Stimulated activated CD8-positive, alpha-beta memory T cell treated with anti-CD3 and anti-CD28 coated beads, Interleukin-4, amount 100 ng/mL, for 48 hours (primary cell): Measurements from ENCODE around the gene PRKCA.

Source experiments
- DNase-seq: peaks from one replicate; pipeline ENCODE4 v3.0.0-alpha.2; 2020

The PRKCA gene

DNA sequence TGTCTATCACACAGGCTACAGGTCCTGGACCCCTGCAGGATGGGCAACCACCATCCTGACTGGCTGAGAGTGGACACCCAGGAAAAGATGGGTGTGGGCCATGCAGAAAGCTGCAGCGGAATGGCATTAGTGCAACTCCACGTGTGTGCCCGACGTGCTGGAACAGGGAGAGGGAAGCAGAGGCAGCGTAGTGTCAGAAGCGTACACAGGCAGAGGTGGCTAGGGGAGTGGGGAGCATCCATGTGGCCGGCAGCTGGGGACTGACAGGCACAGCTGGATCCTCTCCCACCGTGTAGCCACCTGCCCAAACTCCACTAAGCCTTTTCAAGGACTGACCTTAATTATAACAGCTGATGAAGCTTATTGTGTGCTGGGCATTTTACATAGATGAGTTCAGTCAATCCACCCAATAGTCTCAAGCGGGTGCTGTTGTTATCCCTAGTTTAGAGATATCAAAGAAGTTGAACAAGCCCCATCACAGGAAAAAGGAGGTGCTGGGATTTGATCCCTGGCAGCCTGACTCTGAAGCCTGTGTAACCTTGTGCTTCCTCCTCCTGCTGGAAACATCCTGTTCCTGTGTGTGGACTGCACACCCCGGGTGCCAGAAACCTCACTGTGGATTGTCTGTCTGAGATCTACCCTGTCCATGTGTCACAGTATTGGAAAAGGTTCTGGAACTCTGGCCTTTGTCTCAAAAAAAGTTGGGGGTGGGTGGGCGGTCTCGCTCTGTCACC, 114.0 kb downstream of the PRKCA start:
- no peak for DNase-seq

DNA sequence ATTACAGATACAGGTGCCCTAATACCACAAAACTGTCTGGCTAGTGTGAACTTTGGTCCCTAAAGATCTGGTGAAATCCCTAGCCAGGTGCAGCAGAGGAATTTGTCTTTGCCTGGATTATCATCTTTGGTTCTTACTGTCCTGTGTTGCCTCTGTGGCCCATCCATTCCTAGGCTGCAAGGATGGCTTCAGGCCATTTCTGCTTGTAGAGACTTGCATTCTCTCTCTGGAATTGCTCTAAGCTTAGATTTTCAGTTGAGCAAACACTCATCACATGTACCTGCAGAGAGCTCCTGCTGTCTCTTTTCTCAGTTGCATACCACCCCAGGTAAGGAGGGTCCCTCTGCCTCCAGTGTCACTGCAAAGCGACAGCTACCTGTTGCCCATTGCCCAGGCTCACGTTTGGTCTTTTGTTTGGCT, 114.9 kb downstream of the PRKCA start:
- DNase-seq: no peak

DNA sequence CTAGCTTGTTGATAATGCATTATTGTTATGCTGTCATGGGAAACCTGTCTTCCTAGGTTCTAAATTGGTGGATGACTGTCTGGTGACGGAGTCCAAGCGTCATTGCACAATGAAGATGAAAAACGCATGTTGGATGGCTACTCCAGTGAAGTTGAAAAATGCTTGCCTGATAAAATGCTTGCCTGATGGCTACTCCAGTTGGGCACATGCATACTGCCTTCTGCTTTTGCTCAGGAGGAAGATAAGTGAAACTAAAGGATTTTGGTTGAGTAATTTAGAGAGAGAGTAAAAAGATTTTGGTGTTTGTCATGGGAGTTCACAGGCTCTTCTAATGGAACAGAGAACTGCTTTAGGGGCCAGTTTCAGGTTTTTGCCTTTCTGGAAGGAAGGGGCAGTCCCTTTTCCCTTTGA, 118.6 kb downstream of the PRKCA start:
- no peak for DNase-seq

DNA sequence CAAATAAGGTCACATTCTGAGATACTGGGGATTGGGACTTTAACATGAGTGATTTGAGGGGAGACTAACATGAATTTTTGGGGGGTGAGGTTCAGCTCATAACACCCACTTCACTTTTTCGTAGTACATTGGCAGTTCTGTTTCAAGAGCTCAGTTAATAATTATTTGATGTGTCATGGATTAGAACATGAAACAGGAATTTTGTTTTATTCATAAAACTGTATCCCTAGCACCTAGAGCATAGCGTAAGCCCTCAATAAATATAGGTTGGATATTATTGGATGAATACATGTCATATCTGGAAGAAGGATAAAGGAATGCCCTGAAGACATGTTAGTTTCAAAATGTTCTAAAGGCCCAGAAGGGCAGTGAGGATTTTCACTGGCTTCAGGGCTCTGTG, 119.8 kb downstream of the PRKCA start:
- no peak for DNase-seq

DNA sequence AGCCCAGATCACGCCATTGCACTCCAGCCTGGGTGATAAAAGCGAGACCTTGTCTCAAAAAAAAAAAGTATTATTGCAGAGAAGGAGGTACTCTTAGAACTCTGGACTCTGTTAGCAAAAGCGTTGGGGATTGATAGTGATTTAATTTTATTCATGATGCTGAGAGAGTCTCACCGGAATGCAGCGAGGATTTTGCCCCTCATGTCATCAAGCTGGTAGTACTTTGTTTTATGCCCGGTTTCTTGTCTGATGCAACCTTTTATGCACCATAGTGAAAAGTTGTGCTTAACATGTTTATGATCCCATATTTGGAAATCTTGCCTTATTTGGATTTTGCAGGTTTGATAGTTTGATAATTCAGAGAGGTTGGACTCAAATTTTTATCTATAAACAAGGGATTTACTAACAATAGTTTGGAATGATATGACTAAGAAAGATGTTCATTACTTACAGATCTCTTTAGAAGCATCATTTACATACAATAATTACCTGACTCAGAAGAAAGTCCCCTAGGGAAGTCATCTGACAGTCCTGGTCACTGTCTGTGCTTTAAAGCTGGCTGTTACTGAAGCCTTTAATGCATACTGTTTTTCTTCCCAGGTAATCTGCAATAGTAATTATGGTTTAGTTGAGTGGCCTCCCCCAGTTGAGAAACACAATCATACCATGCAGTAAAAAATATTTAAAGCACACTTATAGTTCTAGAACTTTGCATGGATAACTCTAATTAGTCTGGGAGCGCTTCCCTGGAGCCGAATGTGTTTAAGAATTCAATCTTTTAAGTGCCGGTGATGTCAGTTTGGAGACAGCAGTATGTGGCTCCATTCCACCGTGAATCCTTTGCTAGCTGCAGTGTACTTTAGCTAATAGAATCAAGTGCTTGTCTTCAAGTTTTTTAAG, 120.9 kb downstream of the PRKCA start:
- DNase-seq: no peak

DNA sequence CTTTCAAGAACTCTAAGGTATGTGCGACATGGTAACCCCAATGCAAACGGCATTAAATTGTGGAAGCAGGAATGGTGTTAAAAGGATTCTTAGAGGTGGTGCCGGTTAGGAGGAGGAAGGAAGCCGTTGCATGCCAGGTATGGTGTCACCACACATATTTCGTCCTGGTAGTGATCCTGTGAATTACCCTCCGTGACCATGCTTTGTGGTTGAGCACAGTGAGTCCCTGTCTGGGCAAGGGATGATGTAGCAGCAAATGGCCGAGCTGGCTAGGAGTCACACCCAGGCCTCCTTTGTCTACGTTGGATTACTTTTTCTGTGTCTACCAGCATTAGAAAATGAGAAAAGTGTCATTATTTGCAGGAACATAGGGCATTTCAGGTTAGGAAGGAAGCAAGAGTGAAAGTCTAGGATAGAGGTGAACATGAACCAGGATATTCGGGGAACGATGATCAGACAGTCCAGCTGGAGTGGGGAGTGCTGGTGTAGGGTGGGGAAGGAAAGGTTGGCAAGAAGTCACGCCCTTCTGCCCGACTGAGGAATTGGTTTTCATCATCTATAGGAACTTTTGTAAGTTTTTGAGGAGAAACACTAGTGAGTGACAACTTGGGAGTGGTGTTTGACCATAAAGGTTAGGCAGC, 123.5 kb downstream of the PRKCA start:
- DNase-seq: no peak

DNA sequence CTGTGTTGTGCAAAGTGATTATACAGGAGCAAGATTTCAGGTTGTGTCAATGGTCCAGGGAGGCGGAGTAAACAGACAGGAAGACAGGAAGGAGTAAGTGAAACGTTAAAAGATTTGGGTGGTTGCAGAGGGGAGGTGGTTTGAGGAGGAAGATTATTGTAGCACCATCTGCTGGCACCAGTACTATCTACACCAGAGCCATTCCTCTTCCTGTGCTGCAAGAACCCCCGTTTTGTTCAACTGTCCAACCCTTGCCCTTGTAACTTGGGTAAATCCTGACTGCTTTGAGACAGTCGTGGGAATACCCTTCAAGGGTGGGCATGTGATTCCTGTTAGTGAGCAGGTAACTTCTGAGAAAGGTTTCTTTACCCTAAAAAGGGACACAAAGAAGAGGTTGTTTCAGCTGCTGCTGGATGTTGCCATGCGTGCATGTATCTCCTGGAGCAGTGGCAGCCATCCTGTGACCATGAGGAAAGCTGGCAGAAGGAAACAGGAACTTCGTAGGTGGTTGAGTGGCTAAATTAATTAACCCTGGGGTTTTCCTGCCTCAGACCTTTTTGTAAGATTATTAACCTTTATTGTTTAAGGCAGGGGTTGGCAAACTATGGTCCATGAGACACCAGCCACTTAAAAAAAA, 124.1 kb downstream of the PRKCA start:
- DNase-seq: peak; percentile 45

DNA sequence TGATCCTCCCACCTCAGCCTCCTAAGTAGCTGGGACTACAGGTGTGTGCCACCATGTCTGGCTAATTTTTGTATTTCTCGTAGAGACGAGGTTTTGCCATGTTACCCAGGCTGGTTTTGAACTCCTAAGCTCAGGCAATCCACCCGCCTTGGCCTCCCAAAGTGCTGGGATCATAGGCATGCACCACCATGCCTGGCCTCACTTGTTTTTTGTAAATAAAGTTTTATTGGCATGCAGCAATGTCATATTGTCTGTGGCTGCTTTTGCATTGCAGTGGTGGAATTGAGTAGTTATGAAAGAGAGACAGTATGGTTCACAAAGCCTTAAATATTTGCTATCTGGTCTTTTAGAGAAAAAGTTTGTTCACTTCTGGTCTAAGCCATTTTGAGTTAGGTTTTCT, 124.7 kb downstream of the PRKCA start:
- no peak for DNase-seq

DNA sequence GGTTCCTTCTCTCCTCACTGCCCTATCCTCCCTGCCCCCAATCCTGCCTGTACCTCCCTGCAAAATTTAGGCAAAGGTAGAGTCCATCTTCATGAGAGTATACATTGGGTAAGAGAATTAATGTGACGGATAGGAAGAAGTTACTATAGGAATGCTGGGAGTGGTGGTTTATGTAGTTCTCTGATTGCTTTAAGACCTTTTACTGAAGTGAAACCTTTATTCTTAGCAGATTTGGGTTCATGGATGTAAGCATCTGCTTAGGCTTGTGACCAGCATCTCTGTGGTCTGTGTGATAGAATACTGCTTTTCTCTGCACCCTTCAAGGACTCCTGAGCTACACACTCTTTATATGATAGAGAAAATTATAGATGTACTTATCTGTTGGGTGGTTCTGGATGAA, 127.3 kb downstream of the PRKCA start:
- DNase-seq: no peak

DNA sequence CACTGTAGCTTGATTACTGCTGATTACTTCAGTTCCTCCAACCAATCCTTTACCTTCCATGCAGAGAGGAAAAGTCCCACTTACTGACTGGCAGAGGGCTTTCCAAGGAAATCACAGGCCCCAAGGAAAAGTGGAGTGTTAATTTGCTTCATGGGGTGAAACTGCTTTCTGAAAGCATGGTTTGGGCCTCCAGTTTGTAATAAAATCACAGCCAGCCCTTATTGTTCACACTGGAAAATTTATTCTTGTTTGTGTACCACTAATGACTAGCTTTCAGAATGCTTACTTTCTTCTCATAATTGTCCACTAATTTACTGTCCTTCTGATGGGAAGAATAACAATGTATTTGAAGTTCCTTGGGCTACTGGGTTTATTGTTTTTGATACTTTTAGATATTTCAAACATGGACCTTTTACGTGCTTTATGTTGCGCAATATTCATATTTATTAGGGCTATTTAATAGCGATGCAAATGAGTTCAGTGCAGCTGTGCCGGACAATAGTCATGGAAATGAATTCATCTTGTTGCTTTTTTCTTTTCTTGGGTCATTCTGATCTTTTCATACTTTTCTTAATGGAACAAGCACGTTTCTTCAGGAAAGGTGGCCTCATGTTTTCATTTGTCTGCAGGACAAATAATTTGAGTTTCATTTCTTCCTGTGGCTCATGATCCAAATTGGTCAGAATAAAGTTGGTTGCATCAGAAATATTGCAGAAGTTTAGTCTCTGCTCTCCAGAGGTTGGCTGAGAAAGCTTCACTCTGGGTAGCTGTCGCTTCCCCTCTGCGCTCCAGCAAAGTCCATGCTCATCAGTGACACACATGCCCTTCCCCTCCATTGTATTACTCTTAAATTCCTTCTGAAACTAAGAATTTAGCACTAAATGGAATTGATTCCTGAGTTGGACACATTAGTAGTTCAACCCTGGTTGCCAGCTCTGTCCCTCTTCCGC, 128.7 kb downstream of the PRKCA start:
- no peak for DNase-seq

DNA sequence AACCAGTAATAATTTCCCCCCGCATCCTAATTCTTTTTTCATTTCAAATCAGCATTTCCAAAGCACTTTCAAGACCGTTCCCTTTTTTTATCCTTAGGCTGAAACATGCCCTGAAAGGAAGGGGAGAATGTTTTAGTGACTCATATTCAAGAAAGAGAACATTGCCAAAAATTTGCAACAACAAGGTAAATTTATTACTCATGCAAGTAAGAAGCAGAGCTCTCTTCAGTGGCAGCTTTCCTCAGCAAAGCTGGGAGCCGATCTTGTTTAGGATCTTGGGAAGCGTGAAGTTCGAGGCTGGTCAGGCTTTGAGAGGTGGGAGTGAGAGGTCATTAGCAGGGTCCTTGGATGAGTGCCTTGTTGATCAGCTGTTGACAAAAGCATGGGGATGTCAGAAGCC, 129.5 kb downstream of the PRKCA start:
- no peak for DNase-seq

DNA sequence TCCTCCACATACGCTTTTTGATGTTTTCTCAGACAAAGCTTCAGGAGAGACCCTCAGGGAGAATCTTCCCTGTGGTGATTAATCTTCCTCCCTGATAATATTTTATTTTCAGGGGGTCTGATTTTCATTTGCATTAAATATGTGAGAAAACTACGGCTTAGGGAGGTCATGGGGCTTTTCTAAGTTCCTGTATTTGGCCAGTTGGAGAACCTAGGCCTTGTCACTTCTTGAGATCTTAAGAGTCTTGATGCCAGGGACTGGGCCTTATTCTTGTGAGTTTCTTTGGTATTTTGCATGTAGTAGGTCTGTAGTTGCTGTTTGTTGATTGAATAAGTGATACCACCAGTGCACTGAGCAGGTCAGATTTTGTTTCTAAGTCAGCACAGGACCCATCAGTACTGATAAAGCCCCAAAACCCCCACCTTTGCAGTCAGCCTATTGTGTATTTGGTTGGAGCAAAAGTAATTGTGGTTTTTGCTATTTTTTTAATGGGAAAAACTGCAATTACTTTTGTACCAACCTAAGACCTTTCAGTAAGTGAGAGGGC, 130.1 kb downstream of the PRKCA start:
- no peak for DNase-seq

DNA sequence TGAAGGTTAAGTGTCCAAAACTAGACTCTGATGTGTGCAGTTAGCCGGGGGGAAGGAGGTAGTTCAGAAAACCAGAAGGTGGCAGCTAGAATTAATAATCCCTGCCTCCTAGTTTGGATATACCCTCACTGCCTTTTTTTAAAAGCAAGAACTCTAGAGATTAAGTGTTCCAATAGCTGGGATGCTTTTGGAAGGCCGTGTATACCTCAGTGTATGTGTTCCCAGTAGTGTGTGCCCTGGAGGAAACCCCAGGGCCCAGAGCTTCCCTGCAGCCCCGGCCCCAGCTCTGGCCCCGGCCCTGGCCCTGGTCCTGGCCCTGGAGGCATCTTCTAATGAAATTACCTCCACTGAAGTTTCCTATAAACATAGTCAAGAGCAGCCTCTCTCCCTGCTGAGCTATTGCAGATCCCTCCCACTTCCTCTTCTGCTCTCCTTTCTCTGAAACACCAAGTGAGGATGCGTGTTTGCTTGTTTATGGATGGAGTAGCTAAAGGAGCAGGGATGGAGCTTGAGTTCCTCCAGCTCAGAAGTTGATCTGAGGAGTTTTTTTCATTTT, 130.7 kb downstream of the PRKCA start:
- DNase-seq: no peak

DNA sequence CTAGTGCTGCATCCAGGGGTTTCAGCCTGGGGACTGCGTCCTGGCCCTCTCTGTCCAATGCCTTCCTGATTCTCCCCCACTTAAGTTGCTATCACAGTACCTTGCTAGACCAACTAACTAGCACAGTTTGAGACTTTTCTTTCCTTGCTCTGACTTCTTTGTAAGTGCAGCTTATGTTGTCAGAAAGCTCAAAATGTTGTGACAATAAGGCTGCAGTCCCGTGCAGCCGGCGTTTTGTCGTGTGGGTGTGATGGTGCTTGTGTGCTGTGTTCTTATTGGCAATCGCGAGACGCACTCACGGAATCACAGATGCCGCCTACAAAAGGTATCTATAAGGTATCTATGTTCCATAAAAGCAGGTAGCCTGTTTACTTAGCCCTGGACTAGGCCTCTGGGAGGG, 132.8 kb downstream of the PRKCA start:
- no peak for DNase-seq

DNA sequence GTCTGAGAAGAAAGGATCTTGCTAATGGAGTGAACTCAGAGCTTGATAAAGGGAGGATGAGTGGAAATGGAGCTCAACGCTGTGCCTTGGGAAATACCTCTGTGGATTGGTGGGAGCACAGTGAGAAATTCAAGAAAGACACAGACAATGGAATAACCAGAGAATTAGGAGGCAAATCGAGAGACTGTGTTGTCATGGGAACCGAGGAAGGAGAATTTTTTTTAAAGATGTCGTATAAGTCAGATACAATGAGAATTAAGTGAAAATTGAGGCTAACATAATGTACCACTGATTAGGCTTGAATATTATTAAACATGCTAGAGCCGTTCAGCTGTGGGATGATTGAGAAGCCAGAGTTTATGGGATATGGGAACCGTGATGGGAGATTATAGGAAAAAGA, 134.2 kb downstream of the PRKCA start:
- no peak for DNase-seq

DNA sequence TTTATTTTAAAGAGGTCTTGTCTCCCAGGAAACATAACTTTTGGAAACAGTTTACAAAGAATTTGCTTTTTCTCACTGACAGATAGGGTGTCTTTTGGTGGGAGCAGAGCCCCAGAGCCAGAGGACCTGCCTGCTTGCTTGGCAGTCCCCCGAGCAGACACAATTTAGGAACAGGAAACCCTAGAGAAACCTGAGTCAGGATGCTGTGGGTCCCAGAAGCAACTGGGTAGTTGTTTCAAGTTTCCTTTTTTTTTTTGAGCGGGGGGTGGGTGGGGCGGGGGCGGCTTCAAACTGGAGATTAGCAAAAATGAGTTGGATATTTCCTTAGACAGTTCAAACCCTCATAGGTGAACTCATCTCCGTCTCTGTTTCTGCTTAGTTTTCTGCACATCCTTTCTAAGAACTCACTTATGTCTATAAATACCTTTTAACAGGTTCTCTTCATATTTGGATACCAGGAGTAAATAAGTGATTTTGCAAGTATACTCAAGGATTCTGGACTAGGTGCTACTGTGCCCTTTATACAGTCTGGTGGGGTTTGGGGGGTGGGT, 135.1 kb downstream of the PRKCA start:
- DNase-seq: no peak

DNA sequence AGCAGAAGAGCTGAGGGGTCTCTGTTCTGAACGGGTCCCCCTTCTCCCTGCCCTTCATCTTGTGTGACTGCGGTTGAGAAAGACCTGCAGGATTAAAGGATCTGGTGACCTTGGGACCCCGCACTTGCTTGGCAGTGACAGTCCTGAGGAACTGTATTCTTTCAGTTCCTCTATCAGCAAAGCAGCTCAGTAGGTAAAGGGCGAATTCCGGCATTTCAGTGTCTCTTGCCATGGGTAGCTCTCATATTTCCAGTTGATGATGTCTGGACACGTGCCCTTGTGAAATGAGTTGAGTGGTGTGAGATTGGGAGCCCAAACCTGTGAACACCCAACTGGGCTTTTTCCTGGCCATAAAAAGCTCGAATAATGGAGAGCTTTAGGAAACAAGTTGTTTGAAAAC, 135.7 kb downstream of the PRKCA start:
- DNase-seq: no peak

DNA sequence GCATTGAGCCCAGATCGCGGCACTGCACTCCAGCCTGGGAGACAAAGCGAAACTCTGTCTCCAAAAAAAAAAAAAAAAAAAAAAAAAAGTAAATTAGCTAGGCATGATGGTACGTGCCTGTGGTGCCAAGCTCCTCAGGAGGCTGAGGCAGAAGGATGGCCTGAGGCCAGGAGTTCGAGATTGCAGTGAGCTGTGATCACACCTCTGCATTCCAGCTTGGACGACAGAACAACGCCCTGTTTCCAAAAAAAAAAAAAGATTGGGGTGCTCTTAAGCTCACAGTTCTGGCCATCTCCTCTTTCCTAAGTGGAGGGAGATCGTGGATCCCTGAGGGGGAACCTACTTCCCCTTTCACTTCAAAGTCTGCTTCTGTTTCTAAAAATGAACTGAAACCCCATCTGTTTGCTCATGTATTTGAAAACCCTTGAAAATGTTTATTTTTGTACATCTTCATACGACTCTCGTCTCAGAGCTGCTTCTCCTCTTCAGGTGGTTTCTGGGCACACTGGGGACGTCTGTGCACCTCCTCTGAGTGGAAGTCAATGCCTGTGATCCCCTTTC, 138.8 kb downstream of the PRKCA start:
- DNase-seq: no peak

DNA sequence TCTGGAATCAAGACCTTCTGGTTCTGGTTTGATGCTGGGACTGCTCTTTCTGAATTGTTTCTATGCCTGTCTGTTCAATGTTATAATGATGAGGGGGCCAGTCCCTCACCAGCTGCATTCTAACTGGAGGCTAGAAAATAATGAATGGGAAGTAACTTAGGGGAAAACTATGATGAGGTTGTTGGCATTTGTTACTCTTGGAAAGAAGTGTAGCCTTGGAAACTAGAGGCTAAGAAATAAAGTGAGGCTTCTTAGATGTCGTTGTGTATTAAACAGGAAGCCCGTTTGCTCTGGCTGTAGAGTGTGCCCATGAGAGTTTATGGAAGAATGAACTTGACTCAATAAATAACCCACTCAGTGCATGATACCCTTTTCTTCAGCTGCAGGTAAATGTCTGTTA, 140.8 kb downstream of the PRKCA start:
- no peak for DNase-seq

DNA sequence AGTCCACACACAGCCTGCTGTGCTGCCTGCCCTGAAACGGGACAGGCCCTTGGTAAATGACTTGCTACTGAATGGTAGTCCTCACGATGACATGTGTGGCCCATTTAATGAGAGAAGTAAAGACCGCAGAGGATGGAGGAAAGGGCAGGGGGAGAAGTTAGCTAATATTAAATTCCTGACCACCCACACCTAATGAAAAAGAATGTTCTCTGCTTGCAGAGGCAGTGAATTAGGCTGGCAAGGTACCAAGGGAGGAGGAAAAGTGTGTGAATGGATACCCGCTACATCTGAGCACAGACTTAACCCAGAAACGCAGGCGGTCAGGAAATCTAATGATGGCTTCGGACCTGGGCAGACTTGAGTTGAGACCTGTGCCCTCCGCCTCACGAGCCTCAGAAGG, 141.2 kb downstream of the PRKCA start:
- no peak for DNase-seq

DNA sequence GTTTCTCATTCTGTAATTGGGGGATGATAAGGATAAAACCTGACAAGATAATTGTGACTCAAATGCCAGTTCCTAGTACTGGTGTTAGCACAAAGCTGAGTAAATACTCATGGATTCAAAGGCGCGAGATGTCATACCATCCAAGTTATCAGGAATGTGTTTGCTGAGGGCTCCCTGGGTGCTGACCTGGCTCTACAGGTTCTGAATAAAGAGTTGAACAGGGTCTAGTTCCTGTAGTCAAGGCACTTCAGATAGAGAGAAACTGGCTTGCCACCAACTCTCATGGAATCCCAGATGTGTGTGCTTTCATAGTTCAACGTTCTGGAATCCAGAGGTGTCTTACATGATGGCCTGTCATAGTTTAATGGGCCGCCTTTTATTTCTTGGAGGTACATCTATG, 141.6 kb downstream of the PRKCA start:
- no peak for DNase-seq
